Suprapubic skin (tissue), 4 donors: ENCODE results near the gene MAGI1. TPM values are rescaled to one million over a fixed set of nuclear protein-coding genes. Genes with fewer than 3 reads are reported as not detected.

Experiments used
- DNase-seq, 2 donors: peaks; one replicate each; pipeline ENCODE4 v3.0.0-alpha.2; 2019; ENCODE audit warnings: low spot score in 2 of 2
- H3K27ac ChIP-seq: fragments of 200-600 bp; sonication (generic); one replicate; pipeline ENCODE4 v1.5.1; 2019
- H3K27me3 ChIP-seq: fragments of 200-600 bp; sonication (generic); one replicate; pipeline ENCODE4 v1.5.1; 2019
- H3K36me3 ChIP-seq: fragments of 200-600 bp; sonication (generic); one replicate; pipeline ENCODE4 v1.5.1; 2019
- H3K4me1 ChIP-seq: fragments of 200-600 bp; sonication (generic); one replicate; pipeline ENCODE4 v1.5.1; 2019
- H3K4me3 ChIP-seq: fragments of 200-600 bp; sonication (generic); one replicate; pipeline ENCODE4 v1.5.1; 2019; ENCODE audit warnings: mild to moderate bottlenecking
- H3K9me3 ChIP-seq: fragments of 200-600 bp; sonication (generic); one replicate; pipeline ENCODE4 v1.5.1; 2019
- EP300 ChIP-seq: sonication (generic); formaldehyde crosslinking; IDR thresholded peaks from one replicate; pipeline ENCODE4 v1.6.1; 2017; ENCODE audit warnings: antibody characterized with exemption
- POLR2A ChIP-seq, 2 donors: fragments of 450-650 bp; IDR thresholded peaks; one replicate each; pipeline ENCODE4 v1.6.1; 2017; ENCODE audit warnings: antibody characterized with exemption in 2 of 2, mild to moderate bottlenecking in 2 of 2, moderate library complexity in 2 of 2
- POLR2AphosphoS5 ChIP-seq, 3 donors: sonication (generic); formaldehyde crosslinking; IDR thresholded peaks; one replicate each; pipeline ENCODE4 v1.6.1; 2017; ENCODE audit warnings: antibody characterized with exemption in 3 of 3
- WGBS: methylation state at CpG from one replicate; pipeline ENCODE4 v1.1.5; 2018; 5-methylcytosine and 5-hydroxymethylcytosine counted together
- total RNA-seq, 4 donors: library from RNA; depleted of rRNA; stranded (reverse); fragments of >200 nt; gene quantifications; one replicate each; pipeline ENCODE4 v1.1.0, GENCODE V29; 2016
- TF ChIP-seq, protein P1 (sequence below), 2 donors: fragments of 200-600 bp in 1 of 2; fragments of 450-650 bp in 1 of 2; sonication (generic) in 1 of 2; IDR thresholded peaks; one replicate each; pipeline ENCODE4 v1.5.1; 2016 to 2019; ENCODE audit warnings: antibody characterized with exemption in 2 of 2, mild to moderate bottlenecking in 1 of 2, moderate library complexity in 1 of 2

The MAGI1 gene
- total RNA-seq, 4 donors from 2014 or later, result 37.9 to 71.5 (median 48.6) TPM

DNA sequence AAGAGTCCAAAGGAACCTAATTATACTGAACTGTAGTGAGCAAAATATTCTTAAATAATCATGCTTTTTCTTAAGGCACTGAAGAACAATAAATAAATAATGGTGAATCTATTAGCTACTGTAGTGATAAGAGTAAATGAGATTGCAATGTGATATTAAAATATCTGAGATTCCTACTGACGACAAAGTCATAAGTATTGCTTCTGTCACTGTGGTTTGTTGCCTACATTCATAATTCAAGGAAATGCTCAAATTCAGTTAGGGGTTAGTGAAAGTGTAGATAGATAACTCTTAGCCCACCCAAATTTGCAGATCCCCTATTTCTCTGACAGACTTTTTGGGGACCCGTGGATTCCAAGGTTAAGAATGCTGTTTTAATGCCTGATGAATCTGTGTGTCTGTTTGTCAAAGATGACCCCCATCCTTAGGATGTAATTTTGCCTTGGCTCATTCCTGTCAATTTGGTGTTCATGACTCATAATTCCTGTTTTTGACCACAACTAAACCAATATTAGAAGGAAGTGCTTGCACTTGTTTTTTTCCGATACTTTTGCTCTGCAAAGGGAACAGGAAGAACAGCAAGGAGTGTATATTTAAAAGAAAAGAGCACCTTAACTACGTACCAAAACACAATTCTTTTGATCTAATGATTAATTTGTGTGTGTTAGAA, 86.7 kb downstream of the MAGI1 start:
- Histone ChIP-seq H3K9me3 (no peaks in the 10 kb centered on the region), H3K36me3 (no peaks in the 10 kb centered on the region), H3K4me1 (peaks cover 28% of the 10 kb centered on the region), H3K27me3 (no peaks in the 10 kb centered on the region), H3K4me3 (no peak overlapping the region), H3K27ac (peak overlapping the region; percentile 86)
- TF ChIP-seq EP300, result no peak
- TF ChIP-seq, protein P1, sequence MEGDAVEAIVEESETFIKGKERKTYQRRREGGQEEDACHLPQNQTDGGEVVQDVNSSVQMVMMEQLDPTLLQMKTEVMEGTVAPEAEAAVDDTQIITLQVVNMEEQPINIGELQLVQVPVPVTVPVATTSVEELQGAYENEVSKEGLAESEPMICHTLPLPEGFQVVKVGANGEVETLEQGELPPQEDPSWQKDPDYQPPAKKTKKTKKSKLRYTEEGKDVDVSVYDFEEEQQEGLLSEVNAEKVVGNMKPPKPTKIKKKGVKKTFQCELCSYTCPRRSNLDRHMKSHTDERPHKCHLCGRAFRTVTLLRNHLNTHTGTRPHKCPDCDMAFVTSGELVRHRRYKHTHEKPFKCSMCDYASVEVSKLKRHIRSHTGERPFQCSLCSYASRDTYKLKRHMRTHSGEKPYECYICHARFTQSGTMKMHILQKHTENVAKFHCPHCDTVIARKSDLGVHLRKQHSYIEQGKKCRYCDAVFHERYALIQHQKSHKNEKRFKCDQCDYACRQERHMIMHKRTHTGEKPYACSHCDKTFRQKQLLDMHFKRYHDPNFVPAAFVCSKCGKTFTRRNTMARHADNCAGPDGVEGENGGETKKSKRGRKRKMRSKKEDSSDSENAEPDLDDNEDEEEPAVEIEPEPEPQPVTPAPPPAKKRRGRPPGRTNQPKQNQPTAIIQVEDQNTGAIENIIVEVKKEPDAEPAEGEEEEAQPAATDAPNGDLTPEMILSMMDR (IDR thresholded peaks at IDR 0.05), result no peak
- no peak for TF ChIP-seq POLR2A (IDR thresholded peaks at IDR 0.05)
- no peak for TF ChIP-seq POLR2AphosphoS5 (IDR thresholded peaks at IDR 0.05)
- no peak for DNase-seq
- WGBS, result 70% methylated on average over 4 of the region's 4 CpGs

DNA sequence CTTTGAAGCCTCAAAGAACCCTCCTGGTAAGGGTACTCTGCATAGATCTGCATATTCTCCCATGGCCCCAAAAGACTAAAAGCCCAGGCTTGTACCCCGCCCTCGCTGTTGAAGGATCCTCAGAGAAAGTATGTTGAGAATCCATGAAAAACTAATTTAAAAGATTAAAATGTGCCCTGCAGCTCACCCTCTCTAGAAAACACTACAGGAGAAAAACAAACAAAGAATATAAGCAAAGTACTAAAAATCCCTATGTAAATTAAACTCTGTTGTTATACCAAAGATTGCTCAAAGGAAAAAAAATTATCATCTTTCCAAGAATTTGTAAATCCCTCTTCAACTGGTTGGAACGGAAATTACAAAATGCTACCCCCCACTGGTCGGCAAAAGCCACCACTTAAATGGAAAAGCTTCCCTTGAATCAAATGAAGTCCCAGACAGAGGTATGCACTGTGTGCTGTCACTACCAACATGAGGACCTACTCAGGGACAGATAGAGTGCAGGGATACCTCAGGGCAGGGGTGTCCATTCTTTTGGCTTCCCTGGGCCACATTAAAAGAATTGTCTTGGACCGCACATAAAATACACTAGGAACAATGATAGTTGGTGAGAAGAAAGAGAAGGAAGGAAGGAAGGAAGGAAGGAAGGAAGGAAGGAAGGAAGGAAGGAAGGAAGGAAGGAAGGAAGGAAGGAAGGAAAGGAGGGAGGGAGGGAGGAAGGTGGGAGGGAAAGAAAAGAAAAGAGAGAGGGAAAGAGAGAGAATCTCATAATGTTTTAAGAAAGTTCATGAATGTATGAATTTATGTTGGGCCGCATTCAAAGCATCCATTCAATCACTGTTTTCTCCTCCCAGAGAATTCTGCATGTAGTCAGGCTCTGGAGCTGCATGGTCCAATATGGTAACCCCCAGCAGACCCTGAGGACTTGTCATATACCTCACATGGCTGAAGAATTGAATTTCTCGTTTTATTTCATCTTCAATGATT, 88.1 kb downstream of the MAGI1 start:
- TF ChIP-seq, protein P1 (IDR thresholded peaks at IDR 0.05), result no peak
- TF ChIP-seq POLR2A (IDR thresholded peaks at IDR 0.05) (no peak), EP300 (no peak), POLR2AphosphoS5 (IDR thresholded peaks at IDR 0.05) (no peak)
- no peak for DNase-seq
- peaks cover 32% of the 10 kb centered on the region for H3K4me1 ChIP-seq
- no peaks in the 10 kb centered on the region for H3K36me3 ChIP-seq
- H3K9me3 ChIP-seq, result no peaks in the 10 kb centered on the region
- no peak overlapping the region for H3K4me3 ChIP-seq
- WGBS, result 89% methylated on average over 7 of the region's 7 CpGs
- H3K27me3 ChIP-seq, result no peaks in the 10 kb centered on the region
- no peak overlapping the region for H3K27ac ChIP-seq

DNA sequence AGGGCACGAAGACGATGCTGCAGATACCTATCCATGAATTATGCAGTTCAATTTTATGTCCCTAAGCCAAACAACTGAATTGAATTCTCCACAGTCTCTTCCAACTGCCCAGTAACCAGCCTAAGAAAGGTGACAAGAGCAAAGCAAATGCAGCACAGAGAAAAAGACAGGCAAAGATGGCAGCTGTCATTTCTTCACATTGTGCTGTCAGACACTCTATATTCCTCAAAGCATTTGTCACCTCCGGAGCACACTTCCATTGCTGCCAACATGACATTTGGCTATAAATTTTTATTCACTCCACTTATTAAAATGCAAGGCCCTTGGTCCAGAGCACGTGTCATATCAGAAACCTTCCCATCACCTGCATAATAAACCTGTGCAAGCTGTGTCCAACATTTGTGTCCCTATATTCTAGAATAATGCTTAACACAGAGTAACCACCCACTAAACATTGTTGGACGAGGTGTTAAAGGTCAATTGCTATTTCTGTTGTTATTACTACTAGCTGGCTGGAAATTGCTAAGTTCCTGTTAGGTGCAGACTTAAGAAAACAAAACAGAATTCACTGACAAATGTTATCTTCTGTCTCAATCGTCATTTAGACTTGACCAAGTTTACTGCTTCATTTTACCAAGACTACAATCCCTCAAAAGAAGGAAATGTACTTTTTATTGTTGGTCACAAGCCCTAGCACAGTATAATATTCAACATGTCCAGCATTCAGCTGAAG, 89.7 kb downstream of the MAGI1 start:
- Histone ChIP-seq H3K4me3 (no peak overlapping the region), H3K27me3 (no peaks in the 10 kb centered on the region), H3K27ac (peak overlapping the region; percentile 7), H3K9me3 (no peaks in the 10 kb centered on the region), H3K36me3 (no peaks in the 10 kb centered on the region), H3K4me1 (peaks cover 24% of the 10 kb centered on the region)
- no peak for DNase-seq
- TF ChIP-seq, protein P1 (IDR thresholded peaks at IDR 0.05), result no peak
- TF ChIP-seq POLR2AphosphoS5 (IDR thresholded peaks at IDR 0.05) (no peak), EP300 (no peak), POLR2A (IDR thresholded peaks at IDR 0.05) (no peak)
- WGBS, result 71% methylated on average over 6 of the region's 6 CpGs

DNA sequence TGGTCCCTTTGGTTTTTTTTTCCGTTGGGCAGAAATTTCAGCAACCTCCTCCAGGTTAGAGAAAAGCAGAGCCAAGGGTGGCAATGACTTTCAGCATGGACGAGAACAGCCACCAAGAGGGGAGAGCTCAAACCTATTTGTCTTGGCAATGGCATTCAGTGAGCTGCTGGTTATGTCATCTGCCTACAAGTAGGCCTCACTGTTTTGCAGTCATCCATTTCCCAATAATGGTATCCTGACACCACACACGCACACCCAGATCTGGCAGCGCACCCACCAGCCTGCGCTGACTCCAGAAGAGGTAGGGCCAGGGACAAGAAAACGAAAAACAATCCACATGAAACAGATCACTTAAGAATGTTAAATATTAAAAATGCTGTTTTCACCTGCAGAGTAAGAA, 92.3 kb downstream of the MAGI1 start:
- 44% methylated on average over 6 of the region's 6 CpGs for WGBS
- Histone ChIP-seq H3K27ac (peak overlapping the region; percentile 68), H3K9me3 (no peaks in the 10 kb centered on the region), H3K4me1 (peaks cover 10% of the 10 kb centered on the region), H3K27me3 (no peaks in the 10 kb centered on the region), H3K36me3 (no peaks in the 10 kb centered on the region), H3K4me3 (no peak overlapping the region)
- DNase-seq, result no peak
- TF ChIP-seq, protein P1 (IDR thresholded peaks at IDR 0.05), result no peak
- no peak for TF ChIP-seq POLR2AphosphoS5 (IDR thresholded peaks at IDR 0.05)
- no peak for TF ChIP-seq POLR2A (IDR thresholded peaks at IDR 0.05)
- no peak for TF ChIP-seq EP300
